CD4-positive, alpha-beta T cell treated with Interleukin-6 for 4 hours (primary cell): ENCODE measurements around the gene PLCB1.
"Not testable (repeated sequence)": the region's sequence is repeated elsewhere in the genome, so short reads cannot be mapped to it uniquely, and the experiment has no call there.

Experiments
- DNase-seq: peaks from one replicate; pipeline ENCODE4 v3.0.0-alpha.2; 2020; ENCODE audit warnings: mixed read lengths

PLCB1 gene

DNA sequence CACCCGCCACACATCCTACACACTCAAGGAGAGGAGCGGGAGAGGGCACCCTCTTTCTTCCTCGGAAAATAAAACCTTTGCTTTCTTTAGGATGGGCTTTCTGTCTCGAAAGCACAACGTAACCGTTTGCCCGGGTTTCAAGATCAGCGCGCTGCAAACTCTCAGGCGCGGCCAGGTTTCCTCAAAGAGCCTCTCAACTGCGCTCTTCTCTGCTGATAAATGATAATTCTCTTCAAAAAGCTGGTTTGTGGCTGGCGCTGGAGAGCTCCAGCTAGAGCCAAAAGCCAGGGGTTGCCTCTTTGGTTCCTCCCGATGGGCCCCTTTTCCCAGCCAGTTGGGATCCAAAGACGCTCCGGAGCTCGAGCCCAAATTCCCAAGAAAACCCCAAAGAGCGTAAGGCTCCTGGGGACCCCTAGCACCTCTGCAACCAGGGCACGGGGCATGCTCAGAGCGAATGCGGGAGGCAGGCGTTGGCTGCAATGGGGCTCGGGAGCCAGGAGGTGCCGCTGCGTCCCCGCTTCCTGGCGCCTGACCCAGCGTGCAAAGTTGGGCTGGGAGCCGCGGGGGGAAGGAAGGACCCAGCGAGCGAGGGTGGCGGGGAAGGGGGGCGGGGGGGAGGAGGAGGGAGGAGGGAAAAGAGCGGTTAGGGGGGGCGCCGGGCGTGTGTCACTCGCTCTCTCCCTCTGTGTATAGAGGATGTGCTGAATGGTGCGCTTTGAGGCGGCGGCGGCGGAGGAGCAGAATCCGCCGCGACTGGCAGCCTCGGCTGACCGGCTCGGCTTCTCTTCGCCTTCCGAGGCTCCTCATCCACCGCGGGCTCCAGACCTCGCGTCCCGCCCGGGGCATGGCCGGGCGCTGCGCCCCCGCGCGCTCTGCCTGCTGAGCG lies at the start of gene PLCB1:
PLCB1 (plus strand) TSS at position 669 of the 886 bp plus-strand sequence. CDS start 386 bp downstream, outside the sequence.
- DNase-seq: peak; percentile 83

- DNase-seq: no peak
Measured at GRCh38 chr20:8082989-8083388, 49.1 kb upstream of the PLCB1 start.

- no peak for DNase-seq
Measured at GRCh38 chr20:8089668-8090067, 42.4 kb upstream of the PLCB1 start.

DNA sequence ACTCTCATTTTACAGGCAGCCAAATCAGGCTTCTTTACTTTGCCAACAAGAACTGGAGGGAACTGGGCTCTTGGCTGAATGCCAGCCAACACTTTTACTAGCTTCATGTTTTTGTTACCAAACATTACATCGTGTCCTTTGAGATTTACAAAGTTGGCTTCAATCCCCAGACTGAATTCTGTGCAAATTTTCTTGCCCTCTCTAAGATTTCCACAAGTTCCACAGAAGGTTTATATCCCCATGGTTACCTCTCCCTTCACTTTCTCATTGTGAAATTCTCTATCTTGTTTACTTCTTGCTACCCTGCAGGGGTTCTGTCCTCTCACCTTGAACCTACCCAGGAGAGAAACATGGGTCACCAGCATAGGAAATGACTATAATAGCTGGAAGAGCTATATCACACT lies 37.6 kb upstream of the PLCB1 start:
- DNase-seq: no peak

DNA sequence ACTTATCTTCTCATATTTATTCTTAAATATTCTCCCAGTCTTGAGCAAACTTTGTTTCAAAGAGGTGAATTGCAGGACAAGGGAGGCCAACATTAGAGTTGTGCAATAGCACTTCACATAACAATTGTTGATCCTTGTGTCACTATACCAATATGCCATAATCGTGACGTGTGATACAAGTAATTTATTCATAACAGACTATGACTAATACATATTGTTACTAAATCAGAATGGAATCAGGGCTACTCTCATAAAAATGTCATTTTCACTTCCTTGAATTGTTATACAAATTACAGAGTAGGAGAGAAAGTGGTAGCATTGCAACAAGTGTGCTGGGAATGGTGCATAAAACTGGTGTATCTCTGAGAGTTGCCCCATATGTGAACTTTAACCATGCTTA lies 37.2 kb upstream of the PLCB1 start:
- no peak for DNase-seq

GRCh38 chr20:8095648-8096572 lies 36.2 kb upstream of the PLCB1 start:
- no peak for DNase-seq

DNA sequence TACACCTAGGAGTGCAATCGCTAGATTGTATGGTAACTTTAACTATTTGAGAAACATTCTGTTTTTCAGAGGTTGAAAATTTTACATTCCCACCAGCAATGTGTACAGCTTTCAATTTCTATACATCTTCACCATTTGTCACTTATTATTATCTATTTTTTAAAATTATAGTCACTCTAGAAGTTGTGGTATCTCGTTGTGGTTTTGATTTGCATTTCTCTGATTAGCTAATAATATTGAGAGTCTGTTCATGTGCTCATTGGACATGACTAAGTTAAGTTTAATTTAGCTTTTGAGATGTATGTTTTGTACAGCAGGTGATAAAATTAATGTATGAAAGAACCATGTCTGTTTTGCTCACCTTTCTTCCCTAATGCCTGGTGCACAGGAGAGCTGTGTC lies 34.8 kb upstream of the PLCB1 start:
- DNase-seq: no peak

DNA sequence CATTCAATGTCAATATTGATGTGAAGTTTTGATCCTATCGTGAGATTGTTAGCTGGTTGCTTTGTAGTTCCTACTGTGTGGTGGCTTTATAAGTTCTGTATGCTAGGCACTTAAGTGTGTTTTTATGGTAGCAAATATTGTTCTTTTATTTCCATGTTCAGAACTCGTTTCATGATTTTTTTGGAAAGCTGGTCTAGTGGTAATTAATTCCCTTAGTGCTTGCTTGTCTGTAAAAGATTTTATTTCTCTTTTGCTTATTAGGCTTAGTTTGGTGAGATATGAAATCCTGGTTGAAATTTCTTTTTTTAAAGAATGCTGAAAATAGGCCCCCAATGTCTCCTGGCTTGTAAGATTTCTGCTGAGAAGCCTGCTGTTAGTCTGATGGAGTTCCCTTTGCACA lies 27.8 kb upstream of the PLCB1 start:
- DNase-seq: no peak

DNA sequence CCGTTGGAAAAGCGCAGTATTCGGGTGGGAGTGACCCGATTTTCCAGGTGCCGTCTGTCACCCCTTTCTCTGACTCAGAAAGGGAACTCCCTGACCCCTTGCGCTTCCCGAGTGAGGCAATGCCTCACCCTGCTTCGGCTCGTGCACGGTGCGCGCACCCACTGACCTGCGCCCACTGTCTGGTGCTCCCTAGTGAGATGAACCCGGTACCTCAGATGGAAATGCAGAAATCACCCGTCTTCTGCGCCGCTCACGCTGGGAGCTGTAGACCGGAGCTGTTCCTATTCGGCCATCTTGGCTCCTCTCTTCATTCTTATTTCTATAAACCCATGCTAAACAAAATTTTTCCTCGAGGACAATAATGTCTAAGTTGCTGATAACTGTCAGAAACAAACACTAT lies 17.5 kb upstream of the PLCB1 start:
- DNase-seq: not testable (repeated sequence)

GRCh38 chr20:8115436-8115835 lies 16.6 kb upstream of the PLCB1 start:
- DNase-seq: no peak

- no peak for DNase-seq
Measured at GRCh38 chr20:8116067-8116811, 15.8 kb upstream of the PLCB1 start.

- DNase-seq: no peak
Measured at GRCh38 chr20:8117636-8118035, 14.4 kb upstream of the PLCB1 start.

- DNase-seq: no peak
Measured at GRCh38 chr20:8118039-8118438, 14.0 kb upstream of the PLCB1 start.

DNA sequence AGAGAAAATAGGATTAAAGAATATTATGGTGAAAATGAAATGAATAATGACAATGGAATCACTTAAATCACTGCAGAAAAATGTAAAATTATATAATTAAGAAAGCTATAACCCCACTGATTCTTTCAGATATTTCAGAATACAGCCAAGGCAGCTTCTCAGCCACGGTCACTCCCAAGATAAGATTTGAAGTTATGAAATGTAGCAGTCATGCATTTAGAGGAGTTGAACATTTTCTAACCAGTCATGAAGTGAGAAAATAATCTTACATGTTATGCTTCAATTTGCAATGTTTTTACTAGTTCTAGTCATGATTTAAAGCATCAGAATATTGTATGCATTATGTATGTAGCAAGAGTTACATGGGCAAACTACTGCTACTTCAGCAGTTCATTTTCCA lies 13.3 kb upstream of the PLCB1 start:
- no peak for DNase-seq

- no peak for DNase-seq
Measured at GRCh38 chr20:8121666-8122065, 10.4 kb upstream of the PLCB1 start.

DNA sequence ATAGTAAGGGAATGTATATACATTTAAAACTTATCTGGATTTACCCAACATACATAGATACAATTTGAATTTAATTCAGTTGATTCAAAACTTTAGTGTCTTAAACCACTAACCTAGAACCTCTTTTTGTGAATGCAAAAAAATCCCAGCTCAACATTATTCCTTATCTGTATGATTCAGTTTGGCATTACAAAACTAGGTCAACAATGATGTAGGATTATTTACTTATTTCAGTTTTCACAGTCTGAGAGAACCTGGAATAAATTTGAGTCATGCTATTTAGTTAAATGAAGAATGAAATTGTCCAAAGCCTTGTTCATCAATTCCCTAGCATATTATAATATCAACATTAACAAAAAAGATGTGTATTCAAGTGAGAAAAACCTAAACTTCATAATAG lies 7.4 kb upstream of the PLCB1 start:
- no peak for DNase-seq

DNA sequence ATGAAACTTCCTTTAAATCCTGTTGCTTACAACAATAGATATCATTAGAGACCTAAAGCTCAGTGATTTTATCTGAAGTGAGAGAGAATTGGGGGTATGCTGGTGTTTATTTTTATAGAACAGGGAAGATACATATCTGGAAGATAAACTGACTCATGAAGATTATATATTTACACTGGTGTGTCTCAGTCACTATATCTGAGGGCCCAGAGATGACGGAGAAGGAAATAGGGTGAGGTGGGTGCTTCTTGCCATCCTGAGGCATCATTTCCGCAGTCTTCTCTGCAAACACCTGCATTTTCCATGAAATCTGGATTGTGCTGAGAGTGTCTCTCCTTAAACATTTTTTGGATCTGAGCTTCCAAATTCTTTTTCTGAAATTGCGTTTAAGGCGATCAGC lies 5.9 kb upstream of the PLCB1 start:
- no peak for DNase-seq

DNA sequence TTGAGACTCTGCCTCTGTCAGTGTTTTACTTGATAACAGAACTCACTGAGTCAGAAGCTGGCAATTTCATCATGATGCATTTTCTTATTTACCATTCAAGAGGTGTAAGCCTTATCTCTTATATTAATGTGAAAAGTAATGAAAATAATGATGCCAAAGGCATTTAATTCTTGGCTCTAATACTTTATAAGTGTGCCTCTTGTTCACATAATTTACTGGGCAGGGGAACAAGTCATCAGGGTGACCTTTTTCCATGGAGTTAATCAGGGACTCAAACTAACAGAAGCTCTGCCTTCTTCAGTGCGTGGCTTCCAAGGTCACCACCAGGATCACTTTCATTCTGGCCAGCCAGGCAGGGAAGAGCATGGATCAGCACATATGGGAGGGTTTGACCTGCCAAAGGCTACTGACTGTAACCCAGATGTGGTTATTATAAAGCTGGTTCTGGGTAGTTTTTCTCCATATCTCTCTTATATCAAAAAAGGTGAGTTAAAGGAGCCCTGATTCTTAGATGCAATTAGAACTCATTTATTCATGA lies 5.2 kb upstream of the PLCB1 start:
- DNase-seq: no peak

DNA sequence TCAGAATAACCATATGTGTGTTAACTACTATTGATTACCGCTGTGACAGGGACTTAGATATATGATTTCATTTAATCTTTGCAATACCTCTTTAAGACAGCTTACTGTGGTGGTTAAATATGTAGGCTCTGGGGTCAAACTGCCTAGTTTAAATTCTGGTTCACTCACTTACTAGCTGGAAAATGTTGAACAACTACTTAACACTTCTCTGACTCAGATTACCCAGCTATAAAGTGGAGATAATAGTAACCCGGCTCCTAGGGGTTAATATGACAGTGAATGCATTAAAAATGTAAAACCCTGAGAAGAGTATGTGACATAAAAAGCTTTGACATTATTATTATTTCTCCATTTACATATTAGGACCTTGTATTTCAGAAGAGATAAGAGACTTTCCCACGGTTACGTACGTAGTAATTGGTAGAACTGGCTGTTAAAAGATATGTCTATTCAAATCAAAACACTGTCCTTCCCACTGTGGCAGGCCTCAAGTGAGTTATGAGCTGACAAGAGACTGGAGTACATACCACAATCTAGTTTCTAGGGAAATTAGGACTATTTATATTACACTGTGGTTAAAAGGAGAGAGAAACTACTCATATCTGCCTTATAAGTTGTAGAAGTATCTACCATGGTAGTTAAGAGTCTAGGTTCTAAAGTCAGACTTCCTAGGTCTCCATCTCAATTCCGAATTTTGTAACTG lies 4.4 kb upstream of the PLCB1 start:
- no peak for DNase-seq

GRCh38 chr20:8128291-8129060 lies 3.6 kb upstream of the PLCB1 start:
- DNase-seq: no peak
